GM19438 (cell line): Measurements from ENCODE around the gene SLC1A2.

Source experiments
- ATAC-seq: cut with Tn5 transposase; IDR thresholded peaks from one replicate; pipeline ENCODE4 v1.9.1; 2021; ENCODE audit warnings: low read depth; ENCODE audit not compliant: unreplicated experiment

Gene SLC1A2

GRCh38 chr11:35330931-35331330 is 88.4 kb downstream of the SLC1A2 start:
- ATAC-seq: no peak

- no peak for ATAC-seq
These were observed 89.0 kb downstream of the SLC1A2 start for GRCh38 chr11:35330156-35330889.

- ATAC-seq: no peak
These were observed 91.5 kb downstream of the SLC1A2 start for GRCh38 chr11:35327829-35328228.

- ATAC-seq: no peak
These were observed 93.0 kb downstream of the SLC1A2 start for GRCh38 chr11:35326266-35326879.

GRCh38 chr11:35324981-35325380 is 94.4 kb downstream of the SLC1A2 start:
- ATAC-seq: no peak

GRCh38 chr11:35324183-35324886 is 95.0 kb downstream of the SLC1A2 start:
- no peak for ATAC-seq

GRCh38 chr11:35323076-35323868 is 96.1 kb downstream of the SLC1A2 start:
- no peak for ATAC-seq

- no peak for ATAC-seq
These were observed 96.9 kb downstream of the SLC1A2 start for GRCh38 chr11:35322318-35322979.

- no peak for ATAC-seq
These were observed 97.6 kb downstream of the SLC1A2 start for GRCh38 chr11:35321532-35322317.

- no peak for ATAC-seq
These were observed 98.2 kb downstream of the SLC1A2 start for GRCh38 chr11:35321111-35321510.

GRCh38 chr11:35318977-35319925 is 100.1 kb downstream of the SLC1A2 start:
- ATAC-seq: no peak

GRCh38 chr11:35318309-35318708 is 101.0 kb downstream of the SLC1A2 start:
- no peak for ATAC-seq

- no peak for ATAC-seq
These were observed 102.1 kb downstream of the SLC1A2 start for GRCh38 chr11:35317253-35317652.

GRCh38 chr11:35316161-35316560 is 103.2 kb downstream of the SLC1A2 start:
- ATAC-seq: no peak

- ATAC-seq: no peak
These were observed 105.6 kb downstream of the SLC1A2 start for GRCh38 chr11:35313760-35314153.

GRCh38 chr11:35313066-35313759 is 106.1 kb downstream of the SLC1A2 start:
- ATAC-seq: peak; percentile 83

GRCh38 chr11:35311331-35311730 is 108.0 kb downstream of the SLC1A2 start:
- no peak for ATAC-seq

- no peak for ATAC-seq
These were observed 111.2 kb downstream of the SLC1A2 start for GRCh38 chr11:35308157-35308556.
